ENCODE data around the gene BMP7. TPM values are rescaled to one million over a fixed set of nuclear protein-coding genes. Genes with fewer than 3 reads are reported as not detected.

BMP7 gene
- total RNA-seq, 1 donor from 2014 or later, result not detected

DNA sequence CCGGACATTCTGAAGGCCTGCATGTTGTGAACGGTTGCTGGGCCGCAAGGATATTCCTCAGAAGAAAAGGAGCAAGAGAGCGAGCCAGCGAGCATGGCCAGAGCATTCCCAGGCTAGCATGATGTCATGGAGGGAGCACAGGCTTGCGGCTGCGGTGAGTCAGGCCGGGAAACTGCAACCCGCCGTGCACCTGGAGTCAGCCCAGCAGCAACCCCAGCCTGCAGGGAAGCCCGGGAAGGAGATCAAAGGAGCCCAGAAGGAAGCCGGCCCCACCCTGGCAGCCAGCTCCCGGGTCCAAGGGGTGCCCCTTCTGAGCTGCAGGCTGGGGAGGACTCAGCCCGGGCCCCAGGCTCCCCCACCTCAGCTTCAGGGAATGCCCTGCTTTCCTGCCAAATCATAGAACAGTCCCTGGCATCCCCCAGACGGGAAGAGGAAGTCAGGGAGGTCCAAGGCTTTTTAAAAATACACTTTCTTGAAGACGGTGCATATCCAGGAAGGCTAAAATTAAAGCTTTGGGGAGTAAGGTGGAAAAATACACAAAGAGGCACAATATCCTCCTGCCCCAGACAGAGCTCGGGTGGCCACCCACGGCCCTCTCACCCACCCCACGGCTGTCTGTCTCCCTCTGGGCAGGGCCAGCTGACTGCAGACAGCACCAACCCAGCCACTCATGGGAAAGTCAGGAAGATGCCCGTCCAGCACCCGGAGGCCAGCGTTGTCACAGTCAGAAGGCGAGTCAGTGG lies 53.7 kb downstream of the BMP7 start:
- DNase-seq (ENCODE audit: low read depth in 2 of 2), result no peak

DNA sequence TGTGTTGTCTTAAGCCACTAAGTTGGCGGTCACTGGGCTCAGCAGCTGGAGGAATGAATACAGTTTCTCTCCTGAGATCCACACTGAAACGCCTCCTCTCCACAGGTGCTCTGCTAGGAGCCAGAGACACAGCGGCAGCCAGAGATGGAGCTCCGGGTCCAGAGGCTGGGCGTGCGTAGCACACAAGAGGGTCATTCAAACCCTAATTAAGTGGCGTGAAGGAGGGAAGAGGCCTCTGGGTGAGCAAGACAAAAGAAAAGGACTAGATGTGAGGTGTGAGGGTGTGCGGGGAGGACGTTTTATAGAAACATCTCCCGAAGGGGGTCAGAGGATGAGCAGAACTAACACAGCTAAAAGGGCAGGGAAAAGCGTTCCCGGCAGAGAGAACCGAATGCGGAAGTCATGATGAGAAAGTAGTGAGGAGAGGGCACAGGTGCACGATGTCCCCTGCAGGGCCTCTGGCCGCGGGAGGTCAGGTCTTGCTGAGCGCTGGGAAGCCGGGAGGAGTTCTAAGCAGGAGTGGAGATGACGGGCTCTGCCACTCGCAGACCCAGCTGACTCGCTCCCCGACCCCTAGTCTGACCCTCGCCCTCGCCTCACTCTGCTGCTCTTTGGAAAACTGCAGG lies 54.4 kb downstream of the BMP7 start:
- no peak for DNase-seq (ENCODE audit: low read depth in 2 of 2)

DNA sequence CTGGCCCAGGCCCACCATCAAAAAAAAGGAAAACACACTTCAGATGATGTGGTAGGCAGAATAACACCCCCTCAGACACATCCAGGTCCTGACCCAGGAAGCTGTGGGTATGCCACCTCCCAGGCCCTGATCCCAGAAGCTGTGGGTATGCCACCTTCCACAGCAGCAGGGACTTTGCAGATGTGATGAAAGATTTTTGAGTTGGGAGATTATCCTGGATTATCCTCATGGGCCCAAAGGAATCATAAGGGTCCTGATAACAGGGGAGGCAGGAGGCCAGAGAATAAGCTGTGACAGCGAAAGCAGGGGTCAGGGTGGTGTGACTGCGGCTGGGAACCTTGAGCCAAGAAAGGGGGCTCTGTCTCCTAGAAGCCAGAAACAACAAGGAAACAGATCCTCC lies 55.0 kb downstream of the BMP7 start:
- no peak for DNase-seq (ENCODE audit: low read depth in 2 of 2)

DNA sequence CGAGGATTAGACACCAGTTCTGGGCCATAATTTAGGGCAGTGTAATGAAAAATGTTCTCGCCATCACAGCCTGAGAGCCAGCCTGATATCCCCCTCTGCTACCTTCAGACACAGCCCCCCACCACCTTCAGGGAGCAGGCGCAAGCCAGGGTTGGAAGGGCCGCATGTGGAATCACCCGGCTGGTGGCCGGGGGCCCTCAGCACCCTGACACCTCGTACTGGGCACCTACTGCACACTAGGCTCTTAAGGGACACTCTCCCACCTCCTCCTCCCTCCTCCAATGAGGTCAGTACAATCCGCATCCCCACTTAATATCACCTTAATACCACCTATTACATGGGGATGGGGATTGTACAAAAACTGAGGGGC lies 55.5 kb downstream of the BMP7 start:
- DNase-seq (ENCODE audit: low read depth in 2 of 2), result no peak

DNA sequence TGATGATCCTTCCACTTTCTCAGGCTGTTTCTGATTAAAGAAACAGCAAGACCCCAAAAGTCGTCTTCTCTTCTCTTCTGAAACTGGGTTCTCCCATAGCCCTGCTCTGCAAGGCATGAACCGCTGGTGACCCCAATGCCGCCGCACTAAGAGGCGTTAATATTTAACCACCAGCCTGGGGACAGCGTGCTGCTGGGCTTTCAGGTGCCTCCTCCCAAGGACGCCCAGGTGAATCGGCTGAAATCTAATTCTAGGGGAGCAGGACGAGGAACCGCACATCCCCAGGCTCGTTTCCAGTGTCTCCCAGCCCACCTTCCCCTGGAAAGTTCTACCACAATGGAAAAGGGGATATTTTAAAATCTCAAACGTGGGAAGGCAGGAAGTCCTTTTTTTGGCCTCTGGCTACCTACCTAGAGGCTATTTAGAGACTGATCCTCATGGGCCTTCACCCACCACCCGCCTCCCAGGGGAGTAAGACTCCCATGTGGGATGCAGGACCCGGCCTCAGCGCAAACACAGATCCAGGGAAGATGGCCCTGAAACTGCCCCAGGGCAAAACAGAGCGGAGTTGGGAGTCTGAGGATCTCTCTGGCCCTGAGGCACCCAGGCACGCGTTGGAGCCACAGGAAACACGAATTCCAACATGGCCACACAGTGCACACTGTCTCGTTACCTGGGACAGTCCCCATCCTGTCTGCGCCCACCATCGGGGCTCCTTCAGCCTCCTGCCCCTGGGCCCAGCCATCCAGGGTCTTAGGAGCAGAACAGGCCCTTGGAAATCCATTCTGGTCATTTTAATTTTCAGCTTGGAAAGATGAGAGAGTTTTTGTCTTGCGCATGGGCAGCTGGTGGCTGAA lies 56.2 kb downstream of the BMP7 start:
- DNase-seq (ENCODE audit: low read depth in 2 of 2), result no peak

DNA sequence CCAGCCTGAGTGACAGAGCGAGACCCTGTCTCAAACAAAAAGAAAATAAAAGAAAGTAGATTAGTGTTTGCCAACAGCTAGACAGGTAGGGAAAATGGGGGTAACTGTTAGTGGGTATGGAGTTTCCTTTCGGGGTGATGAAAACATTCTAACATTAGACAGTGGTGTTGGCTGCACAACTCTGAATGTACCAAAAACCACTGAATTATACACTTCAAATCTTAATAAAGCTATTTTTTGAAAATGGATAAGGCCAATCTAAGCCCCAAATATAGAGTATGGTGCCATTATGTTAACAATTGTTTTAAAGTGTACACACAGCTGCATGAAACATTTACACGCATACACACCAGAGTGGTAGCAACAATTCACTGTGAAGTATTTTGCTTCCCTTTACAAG lies 57.0 kb downstream of the BMP7 start:
- DNase-seq (ENCODE audit: low read depth in 2 of 2), result no peak

DNA sequence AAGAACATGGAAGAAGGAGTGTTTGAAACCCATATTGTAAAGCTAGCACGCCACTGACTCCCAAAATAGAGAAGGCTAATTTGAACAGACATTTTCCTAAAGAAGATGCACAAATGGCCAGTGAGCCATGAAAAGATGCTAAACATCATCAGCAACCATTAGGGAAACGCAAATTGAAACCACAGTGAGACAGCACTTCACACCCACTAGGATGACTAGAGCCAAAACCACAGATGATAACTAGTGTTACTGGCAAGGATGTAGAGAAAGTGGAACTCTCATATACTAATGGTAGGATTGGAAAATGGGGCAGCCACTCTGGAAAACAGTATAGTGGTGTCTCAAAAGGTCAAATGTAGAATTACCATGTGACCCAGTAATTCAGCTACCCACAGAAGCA lies 58.2 kb downstream of the BMP7 start:
- DNase-seq (ENCODE audit: low read depth in 2 of 2), result no peak

DNA sequence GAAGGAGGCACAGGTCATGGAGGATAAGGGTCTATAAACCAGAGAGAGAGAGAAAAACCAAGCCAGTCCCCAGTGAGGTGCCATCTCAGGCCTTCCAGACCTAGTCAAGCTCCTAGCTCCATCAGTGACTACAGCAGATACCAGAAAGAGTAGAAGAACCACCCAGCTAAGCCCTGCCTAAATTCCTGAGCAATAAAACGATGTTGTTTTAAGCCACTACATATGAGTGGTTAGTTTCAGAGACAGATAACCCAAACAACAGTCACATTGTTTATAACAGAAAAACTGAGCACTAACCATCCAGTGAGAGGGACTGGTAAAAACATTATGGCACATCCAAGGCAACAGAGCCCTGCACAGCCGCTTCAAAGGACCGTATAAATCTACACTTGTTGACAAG lies 59.2 kb downstream of the BMP7 start:
- no peak for DNase-seq (ENCODE audit: low read depth in 2 of 2)

DNA sequence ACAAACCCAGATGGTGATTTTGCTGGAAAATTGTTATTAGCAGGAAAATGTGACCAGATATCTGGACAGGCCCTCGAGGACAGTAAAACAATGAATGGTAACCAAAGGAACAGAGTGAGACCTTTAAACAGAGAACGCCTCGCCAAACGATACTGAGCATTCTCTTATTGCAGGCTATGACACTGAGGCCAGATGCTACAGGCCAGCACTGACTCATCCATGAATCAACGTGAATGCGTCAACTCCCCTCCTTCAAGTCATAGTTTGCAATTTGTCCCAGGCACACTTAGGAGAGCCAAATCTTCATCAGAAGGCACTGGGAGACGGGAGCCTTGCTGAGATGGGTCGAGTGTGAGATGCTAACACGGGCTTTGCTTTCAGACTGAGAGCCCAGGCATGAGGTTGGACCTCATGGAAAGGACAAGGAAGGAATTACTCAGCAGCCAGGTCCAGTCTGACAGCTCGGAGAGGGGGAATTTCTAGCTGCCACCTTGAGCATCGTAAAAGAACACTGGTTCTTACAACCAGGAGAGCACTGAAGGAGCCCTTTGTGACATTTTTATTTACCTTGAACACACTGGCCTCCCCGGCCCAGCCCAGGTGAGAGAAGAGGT lies 60.7 kb downstream of the BMP7 start:
- no peak for DNase-seq (ENCODE audit: low read depth in 2 of 2)

DNA sequence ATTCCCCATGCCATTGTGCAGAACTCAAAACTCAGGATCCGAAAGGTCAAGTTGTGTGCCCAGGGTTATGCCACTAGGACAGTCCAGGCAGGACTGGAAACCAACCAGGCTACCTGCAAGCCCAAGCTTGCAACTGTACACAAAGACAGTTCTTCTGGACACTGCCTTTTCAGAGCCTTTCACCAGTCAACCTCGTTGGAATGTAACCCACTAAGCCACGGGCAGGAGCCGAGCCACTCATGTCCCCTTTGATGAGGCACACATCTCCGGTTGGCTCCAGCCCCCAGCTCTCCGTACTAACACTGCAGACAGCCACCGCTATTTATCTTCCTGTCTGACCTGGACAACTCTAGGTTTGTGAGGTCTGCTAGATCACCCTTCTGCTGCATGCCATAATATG lies 62.5 kb downstream of the BMP7 start:
- no peak for DNase-seq (ENCODE audit: low read depth in 2 of 2)

DNA sequence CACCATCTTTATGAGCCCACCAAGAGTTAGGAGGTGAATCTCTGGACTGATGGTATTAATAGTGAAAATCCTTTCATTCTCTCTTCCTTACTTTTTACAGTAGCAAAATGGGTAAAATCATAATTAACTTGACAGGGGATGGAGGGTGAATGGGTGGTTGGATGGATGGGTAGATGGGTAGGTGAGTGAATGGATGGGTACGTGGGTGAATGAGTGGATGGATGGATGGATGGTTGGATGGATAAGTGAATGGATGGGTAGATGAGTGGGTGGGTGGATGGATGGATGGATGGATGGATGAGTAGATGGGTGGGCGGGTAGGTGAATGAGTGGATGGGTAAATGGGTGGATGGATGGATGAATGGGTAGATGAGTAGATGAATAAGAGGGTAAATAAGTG lies 63.2 kb downstream of the BMP7 start:
- no peak for DNase-seq (ENCODE audit: low read depth in 2 of 2)

DNA sequence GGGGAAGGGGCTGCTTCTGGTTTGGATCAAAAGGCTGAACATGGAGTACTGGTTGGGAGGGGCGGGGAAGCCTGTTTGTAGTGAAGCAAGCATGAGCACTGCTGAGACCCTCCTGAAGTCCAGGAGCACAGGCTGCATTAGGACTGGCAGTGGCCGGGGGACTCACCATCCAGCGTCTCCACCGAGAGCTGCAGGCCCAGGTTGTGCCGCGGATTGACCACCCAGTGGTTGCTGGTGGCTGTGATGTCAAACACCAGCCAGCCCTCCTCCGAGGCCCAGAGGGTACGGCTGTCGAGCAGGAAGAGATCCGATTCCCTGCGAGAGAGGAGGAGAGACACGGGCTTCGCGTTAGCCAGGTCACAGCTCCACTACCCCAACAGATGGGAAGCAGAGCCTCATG lies 64.1 kb downstream of the BMP7 start:
- no peak for DNase-seq (ENCODE audit: low read depth in 2 of 2)

DNA sequence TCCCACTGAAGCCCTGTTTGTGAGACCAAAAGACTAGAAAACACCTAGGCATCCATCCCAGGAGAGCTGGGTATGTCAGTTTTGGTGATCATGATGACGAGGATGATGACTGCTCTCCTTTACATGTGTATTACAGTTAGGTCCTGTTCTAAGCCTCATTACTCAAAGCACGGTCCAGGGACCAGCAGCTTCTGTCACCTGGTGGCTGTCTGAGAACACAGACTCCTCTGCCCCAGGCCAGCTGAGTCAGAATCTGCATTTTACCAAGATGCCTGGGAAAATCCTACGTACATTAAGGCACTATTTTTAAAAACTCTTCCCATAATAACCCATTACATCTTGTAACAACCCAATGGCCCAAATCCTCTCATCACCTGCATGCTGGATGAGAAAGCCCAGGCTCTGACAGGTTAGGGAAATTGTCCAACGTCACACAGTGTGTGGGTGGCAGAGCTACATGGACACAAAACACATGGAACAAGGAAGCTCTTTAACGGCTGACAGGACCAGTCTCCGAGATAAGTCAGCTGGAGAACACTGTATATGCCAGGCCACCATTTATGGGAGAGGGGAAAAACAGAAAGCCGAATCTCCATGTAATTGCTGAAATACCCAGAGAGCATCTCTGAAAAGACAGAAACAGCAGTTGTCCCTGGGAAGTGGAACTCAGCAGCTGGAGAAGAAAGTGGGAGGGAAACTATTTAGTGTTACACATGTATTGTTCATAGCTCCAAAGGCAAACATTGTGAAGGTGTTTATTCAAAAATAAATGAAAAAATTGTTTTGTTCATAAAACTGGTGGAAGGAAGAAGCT lies 65.4 kb downstream of the BMP7 start:
- no peak for DNase-seq (ENCODE audit: low read depth in 2 of 2)

DNA sequence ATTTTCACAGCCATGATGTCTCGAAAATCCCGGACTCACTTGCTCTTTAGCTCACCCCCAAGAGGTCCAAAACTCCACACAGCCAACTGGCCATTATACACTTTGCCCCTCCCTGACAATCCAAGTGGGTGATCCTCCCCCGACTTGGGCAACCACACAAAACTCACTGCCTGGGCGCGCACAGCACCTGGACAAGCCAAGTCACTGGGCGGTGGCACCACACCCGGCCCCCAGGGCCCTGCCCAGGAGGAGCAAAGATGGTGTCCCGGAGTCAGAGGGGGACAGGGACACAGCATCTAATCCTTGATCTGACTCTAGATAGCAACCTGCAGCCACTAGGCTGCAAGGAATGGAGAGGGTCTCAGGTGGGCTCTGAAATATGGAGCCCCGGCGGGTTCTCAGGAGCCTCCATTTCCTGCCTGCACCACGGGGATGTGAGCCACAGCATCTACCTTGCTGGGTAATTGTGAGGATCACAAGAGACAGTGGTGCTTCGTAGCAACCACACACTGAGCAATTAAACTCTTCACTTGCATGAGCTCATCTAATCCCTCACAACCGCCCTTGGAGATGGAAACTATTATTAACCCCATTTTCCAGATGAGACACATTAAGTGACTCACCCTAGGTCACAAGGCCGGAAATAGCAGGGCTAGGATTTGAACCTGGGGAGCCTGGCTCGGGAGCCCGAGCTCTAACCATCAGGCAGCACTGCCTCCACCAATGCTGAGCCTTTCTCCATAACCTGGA lies 66.6 kb downstream of the BMP7 start:
- DNase-seq (ENCODE audit: low read depth in 2 of 2), result no peak

DNA sequence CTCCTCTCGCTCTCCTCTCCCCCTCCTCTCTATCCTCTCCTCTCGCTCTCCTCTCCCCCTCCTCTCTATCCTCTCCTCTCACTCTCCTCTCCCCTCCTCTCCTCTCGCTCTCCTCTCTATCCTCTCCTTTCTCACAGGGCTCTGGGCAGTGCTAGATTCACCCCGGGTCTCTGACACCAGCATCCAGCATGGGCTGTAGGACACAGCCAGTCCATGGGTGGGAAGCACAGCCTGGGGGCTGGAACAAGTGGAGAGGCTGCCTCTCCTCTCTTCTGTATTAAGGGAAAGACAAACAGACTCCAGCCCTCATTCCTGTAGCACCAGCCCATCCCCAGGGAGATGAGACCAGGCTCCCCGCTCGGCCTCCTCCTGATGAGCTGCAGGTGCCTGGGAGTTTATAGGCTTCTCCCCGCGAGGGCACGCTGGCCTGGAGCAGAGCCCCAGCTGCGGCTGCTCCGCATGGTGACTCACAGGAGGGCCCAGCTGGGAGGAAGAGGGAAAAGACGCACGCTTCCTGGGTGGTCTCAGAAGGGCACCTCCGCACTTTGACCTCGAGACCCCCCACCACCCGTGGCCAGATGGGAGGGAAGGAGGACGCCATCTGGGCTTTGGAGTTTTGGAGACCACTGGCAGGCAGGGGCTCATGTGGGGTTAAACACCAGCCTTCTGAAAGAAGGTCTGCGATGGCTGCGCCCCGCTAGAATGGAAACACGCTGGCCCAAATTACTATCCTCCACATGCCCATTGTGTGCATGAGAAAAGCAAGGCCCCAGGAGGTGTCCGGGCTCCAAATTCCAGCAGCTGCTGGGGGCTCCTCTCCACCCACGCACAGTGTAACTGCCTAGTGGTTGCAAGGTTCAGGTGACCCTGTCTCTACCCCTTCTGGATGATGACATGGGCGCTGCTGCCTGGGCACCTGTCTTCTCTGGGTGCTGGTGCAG lies 68.0 kb downstream of the BMP7 start:
- DNase-seq (ENCODE audit: low read depth in 2 of 2), result no peak

DNA sequence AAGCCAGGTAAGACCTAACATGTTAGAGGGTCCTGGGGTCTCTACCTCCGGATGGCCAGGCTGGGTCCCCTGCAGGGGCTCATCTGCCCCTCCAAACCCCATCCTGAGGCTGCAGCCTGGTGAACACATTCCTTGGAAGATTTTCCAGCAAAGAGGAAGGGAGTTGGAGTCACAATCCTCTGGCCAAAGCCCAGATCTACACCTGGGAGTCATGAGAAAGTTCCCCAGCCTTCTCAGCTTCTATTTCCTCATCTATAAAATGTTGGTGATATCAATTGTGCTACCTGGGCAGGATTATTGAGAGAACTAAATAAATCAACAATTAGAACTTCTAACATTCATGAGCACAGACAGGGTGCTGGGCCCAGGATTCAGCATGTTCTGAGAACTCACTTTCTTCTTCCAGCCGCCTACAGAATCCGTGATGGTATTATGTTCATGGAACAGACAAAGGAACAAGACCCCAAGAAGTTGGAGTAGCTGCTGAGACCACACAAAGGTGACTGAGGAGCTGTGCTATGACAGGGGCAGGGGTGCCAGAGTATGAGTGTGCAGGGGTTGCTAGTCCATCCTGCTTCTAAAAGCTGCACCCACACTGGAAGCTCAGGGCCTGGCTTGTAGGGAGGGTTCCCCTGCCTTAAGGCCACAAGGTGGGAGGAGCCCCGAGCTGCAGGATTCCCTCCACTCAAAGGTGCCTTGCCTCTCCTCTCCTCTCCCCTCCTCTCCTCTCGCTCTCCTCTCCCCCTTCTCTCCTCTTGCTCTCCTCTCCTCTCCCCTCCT lies 68.9 kb downstream of the BMP7 start:
- DNase-seq (ENCODE audit: low read depth in 2 of 2), result no peak

DNA sequence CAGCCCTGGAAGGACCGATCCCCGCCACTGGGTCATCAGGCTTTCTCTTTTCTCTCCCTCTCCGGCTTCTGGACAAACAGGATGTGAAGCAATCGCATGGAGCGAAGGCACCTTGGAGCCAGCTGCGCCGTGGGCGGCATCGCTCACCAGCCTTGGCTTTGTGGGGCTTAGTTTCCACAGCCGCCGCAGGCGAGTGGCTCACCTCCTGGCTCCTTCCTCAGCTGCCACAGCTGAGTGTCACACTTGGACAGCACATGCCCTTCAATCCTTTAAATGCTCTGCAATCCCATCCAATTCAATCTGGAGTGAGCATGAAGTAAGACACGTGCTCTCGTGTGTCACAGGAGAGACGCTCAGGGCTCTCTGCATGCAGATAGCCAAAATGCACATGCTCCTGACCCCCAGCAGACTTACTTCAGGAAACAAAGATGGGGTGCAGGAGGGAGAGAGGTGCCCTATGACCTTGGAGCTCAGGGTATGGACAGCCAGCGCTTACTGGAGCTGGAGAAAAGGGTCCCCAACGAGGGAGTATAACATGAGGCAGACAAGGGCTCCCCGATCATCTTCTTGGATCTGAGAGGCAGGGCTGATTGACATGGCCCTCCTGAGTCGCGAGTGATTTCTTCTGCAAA lies 70.9 kb downstream of the BMP7 start:
- DNase-seq (ENCODE audit: low read depth in 2 of 2), result no peak

DNA sequence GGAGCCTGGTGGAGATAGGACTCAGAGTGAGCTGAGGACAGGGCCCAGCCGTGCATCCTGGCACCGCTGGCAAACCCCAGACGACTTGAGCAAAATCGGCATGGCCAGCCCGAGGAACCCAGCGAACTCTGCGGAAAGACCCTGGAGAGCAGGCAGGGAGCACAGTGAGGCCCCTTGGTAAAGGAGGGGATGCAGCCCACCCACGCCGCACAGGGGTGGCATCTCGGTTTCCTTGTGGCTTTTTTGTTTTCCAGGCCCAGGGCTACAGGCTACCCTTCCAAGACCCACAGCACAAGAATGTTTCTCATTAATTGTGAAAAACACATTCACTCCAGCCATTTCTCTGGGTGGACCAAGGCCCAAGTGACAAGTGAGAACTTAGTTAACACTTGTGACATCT lies 71.4 kb downstream of the BMP7 start:
- no peak for DNase-seq (ENCODE audit: low read depth in 2 of 2)

Data from dermis microvascular lymphatic vessel endothelial cell (primary cell).